ENCODE results near the gene TOMM70.
A peak's percentile ranks its signal among the peaks of the same experiment; 100 is the strongest.
"Not testable (repeated sequence)": the region's sequence is repeated elsewhere in the genome, so short reads cannot be mapped to it uniquely, and the experiment has no call there.

TOMM70 gene

GRCh38 chr3:100364421-100364820 lies 36.5 kb downstream of the TOMM70 start:
- no peak for DNase-seq (ENCODE audit: low read depth)

- DNase-seq (ENCODE audit: low read depth), result no peak
Measured at GRCh38 chr3:100361897-100362296, 39.0 kb downstream of the TOMM70 start.

- DNase-seq (ENCODE audit: low read depth), result no peak
Measured at GRCh38 chr3:100360757-100361496, 40.0 kb downstream of the TOMM70 start.

GRCh38 chr3:100359035-100359434 lies 41.9 kb downstream of the TOMM70 start:
- no peak for DNase-seq (ENCODE audit: low read depth)

GRCh38 chr3:100358413-100358812 lies 42.5 kb downstream of the TOMM70 start:
- DNase-seq (ENCODE audit: low read depth), result no peak

- DNase-seq (ENCODE audit: low read depth), result no peak
Measured at GRCh38 chr3:100354850-100355249, 46.0 kb downstream of the TOMM70 start.

- no peak for DNase-seq (ENCODE audit: low read depth)
Measured at GRCh38 chr3:100352296-100353231, 48.3 kb downstream of the TOMM70 start.

- DNase-seq (ENCODE audit: low read depth), result not testable (repeated sequence)
Measured at GRCh38 chr3:100351770-100352169, 49.1 kb downstream of the TOMM70 start.

- DNase-seq (ENCODE audit: low read depth), result no peak
Measured at GRCh38 chr3:100348727-100349126, 52.2 kb downstream of the TOMM70 start.

GRCh38 chr3:100340527-100340926 lies 60.4 kb downstream of the TOMM70 start:
- DNase-seq (ENCODE audit: low read depth), result no peak

GRCh38 chr3:100339786-100340185 lies 61.1 kb downstream of the TOMM70 start:
- no peak for DNase-seq (ENCODE audit: low read depth)

- no peak for DNase-seq (ENCODE audit: low read depth)
Measured at GRCh38 chr3:100338911-100339310, 62.0 kb downstream of the TOMM70 start.

GRCh38 chr3:100336229-100336628 lies 64.7 kb downstream of the TOMM70 start:
- not testable (repeated sequence) for DNase-seq (ENCODE audit: low read depth)

GRCh38 chr3:100335434-100335833 lies 65.5 kb downstream of the TOMM70 start:
- no peak for DNase-seq (ENCODE audit: low read depth)

- peak; percentile 49 for DNase-seq (ENCODE audit: low read depth)
Measured at GRCh38 chr3:100334488-100335351, 66.2 kb downstream of the TOMM70 start, which contains the start of gene NIT2. TSS of gene NIT2 (plus strand) at chr3:100334757. CDS start at chr3:100334792, 35 bp downstream.

GRCh38 chr3:100333970-100334487 lies 66.9 kb downstream of the TOMM70 start:
- no peak for DNase-seq (ENCODE audit: low read depth)

- DNase-seq (ENCODE audit: low read depth), result no peak
Measured at GRCh38 chr3:100333051-100333450, 67.8 kb downstream of the TOMM70 start.

GRCh38 chr3:100331660-100332059 lies 69.2 kb downstream of the TOMM70 start:
- no peak for DNase-seq (ENCODE audit: low read depth)

GRCh38 chr3:100330651-100331050 lies 70.2 kb downstream of the TOMM70 start:
- no peak for DNase-seq (ENCODE audit: low read depth)

GRCh38 chr3:100329800-100330489 lies 70.9 kb downstream of the TOMM70 start:
- DNase-seq (ENCODE audit: low read depth), result no peak

GRCh38 chr3:100327377-100327776 lies 73.5 kb downstream of the TOMM70 start:
- DNase-seq (ENCODE audit: low read depth), result not testable (repeated sequence)

Measured in stimulated activated CD8-positive, alpha-beta memory T cell treated with anti-CD3 and anti-CD28 coated beads, Interleukin-7, amount 100 ng/mL, for 24 hours (primary cell).